Muscle of arm (tissue), 14 donors: Measurements from ENCODE around the gene IMPACT. TPM values are rescaled to one million over a fixed set of nuclear protein-coding genes. Genes with fewer than 3 reads are reported as not detected.

Experiments used
- DNase-seq: peaks from one replicate; pipeline ENCODE4 v3.0.0-alpha.2; 2013
- long read RNA-seq, 11 donors: transcript quantifications; one replicate each; lab custom pipeline, GENCODE V29; 2026
- polyA plus RNA-seq, 12 donors: library from polyadenylated mRNA; unstranded; fragments of 120-200 nt; gene quantifications; one replicate each; pipeline ENCODE4 v1.2.1, GENCODE V29; 2013; ENCODE audit not compliant: insufficient read length in 12 of 12

The IMPACT gene, protein sequence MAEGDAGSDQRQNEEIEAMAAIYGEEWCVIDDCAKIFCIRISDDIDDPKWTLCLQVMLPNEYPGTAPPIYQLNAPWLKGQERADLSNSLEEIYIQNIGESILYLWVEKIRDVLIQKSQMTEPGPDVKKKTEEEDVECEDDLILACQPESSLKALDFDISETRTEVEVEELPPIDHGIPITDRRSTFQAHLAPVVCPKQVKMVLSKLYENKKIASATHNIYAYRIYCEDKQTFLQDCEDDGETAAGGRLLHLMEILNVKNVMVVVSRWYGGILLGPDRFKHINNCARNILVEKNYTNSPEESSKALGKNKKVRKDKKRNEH
- 10 to 100 TPM in 11 of 12 donors, not detected in 1; 31.5 to 52.8 (median 43.1) TPM for polyA plus RNA-seq
- long read RNA-seq, donor 1, transcript IMPACT-201 (11 exons, 3,792 nt) = major isoform, 8 of 8 reads
- long read RNA-seq, donor 1, partial matches to known transcripts = 0 of 8 reads
- long read RNA-seq, donor 1, other reads (novel, unspliced or antisense) = 0 of 8 reads
- long read RNA-seq, donor 2, transcript IMPACT-201 (11 exons, 3,792 nt) = major isoform, 6 of 16 reads
- long read RNA-seq, donor 2, partial matches to known transcripts = 7 of 16 reads
- long read RNA-seq, donor 2, other reads (novel, unspliced or antisense) = 0 of 16 reads
- long read RNA-seq, donor 3, partial matches to known transcripts = 0 of 3 reads
- long read RNA-seq, donor 3, other reads (novel, unspliced or antisense) = 0 of 3 reads
- long read RNA-seq, donor 4, transcript IMPACT-201 (11 exons, 3,792 nt) = major isoform, 5 of 5 reads
- long read RNA-seq, donor 4, partial matches to known transcripts = 0 of 5 reads
- long read RNA-seq, donor 4, other reads (novel, unspliced or antisense) = 0 of 5 reads
- long read RNA-seq, donor 5, transcript IMPACT-201 (11 exons, 3,792 nt) = major isoform, 10 of 10 reads
- long read RNA-seq, donor 5, partial matches to known transcripts = 0 of 10 reads
- long read RNA-seq, donor 5, other reads (novel, unspliced or antisense) = 0 of 10 reads
- long read RNA-seq, donor 6, transcript IMPACT-201 (11 exons, 3,792 nt) = major isoform, 5 of 11 reads
- long read RNA-seq, donor 6, partial matches to known transcripts = 5 of 11 reads
- long read RNA-seq, donor 6, other reads (novel, unspliced or antisense) = 0 of 11 reads
- long read RNA-seq, donor 7, transcript IMPACT-201 (11 exons, 3,792 nt) = major isoform, 5 of 5 reads
- long read RNA-seq, donor 7, partial matches to known transcripts = 0 of 5 reads
- long read RNA-seq, donor 7, other reads (novel, unspliced or antisense) = 0 of 5 reads
- long read RNA-seq, donor 8, transcript IMPACT-201 (11 exons, 3,792 nt) = major isoform, 8 of 8 reads
- long read RNA-seq, donor 8, partial matches to known transcripts = 0 of 8 reads
- long read RNA-seq, donor 8, other reads (novel, unspliced or antisense) = 0 of 8 reads
- long read RNA-seq, donor 9, transcript IMPACT-201 (11 exons, 3,792 nt) = major isoform, 9 of 9 reads
- long read RNA-seq, donor 9, partial matches to known transcripts = 0 of 9 reads
- long read RNA-seq, donor 9, other reads (novel, unspliced or antisense) = 0 of 9 reads
- long read RNA-seq, donor 10, transcript IMPACT-201 (11 exons, 3,792 nt) = major isoform, 14 of 14 reads
- long read RNA-seq, donor 10, partial matches to known transcripts = 0 of 14 reads
- long read RNA-seq, donor 10, other reads (novel, unspliced or antisense) = 0 of 14 reads
- long read RNA-seq, donor 11, transcript IMPACT-201 (11 exons, 3,792 nt) = major isoform, 12 of 12 reads
- long read RNA-seq, donor 11, partial matches to known transcripts = 0 of 12 reads
- long read RNA-seq, donor 11, other reads (novel, unspliced or antisense) = 0 of 12 reads

DNA sequence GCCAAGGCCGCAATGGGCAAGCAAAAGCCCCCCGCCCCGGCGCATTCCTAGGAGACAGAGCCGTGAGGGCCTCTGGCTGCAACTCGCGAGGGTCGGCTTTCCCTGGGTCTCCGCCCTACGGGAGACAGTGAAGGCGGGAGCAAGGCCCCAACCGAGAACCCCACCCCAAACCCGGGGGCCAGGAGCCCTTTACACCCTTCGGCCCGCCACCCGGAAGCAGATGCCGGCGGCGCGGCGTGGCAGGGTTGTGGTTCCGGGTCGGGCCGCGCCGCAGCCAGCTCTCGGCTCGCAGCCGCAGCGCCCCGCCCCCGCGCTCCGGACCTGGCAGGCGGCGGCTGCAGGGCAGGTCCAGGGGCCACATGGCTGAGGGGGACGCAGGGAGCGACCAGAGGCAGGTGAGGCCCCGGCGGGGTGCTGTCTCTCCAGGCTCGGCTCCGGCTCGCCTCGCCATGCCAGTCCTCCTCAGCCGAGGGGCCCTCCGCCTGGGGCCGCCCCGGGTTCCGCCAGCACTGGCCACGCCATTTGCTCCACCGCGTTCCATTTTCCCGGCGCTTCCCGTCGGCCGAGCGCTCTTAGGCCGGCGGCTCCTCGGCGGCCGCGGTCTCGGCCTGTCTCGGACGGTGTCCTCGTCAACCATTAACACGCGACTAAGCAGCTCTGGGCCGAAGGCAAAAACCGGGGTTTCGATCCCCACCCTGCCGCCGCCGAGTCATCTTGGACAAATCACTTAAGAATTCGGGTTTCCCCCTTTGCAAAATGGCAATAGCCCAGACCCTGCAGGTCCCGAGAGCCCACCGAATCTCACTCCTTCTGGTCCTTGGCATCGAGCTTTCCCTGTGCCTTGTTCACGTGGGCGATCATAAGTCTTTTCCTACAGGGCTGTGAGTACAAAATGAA lies at the start of gene IMPACT:
Gene IMPACT, plus strand, starts transcription at position 273 of the 897 bp plus-strand sequence. Its CDS starts 87 bp downstream, at position 360.
- DNase-seq = peak; percentile 76

DNA sequence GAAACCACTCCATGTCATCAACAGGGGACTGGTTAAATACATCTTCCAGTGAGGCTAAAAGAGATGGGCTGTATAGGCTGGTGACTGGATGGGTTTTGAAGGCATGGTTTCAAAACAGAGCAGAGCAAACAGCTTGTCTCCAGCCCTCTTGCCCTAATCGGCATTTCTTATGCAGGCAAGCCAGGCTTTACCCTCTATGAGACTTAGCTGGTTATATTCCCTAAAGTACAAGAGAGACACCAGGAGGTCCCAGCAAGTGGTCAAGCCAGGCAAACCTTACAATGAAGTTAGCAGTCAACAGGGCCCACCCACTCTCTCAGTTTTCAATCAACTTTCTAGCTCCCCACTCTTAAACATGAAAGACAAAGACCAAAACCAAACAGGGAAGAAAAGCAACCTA lies 47.9 kb upstream of the IMPACT start:
- DNase-seq = no peak

DNA sequence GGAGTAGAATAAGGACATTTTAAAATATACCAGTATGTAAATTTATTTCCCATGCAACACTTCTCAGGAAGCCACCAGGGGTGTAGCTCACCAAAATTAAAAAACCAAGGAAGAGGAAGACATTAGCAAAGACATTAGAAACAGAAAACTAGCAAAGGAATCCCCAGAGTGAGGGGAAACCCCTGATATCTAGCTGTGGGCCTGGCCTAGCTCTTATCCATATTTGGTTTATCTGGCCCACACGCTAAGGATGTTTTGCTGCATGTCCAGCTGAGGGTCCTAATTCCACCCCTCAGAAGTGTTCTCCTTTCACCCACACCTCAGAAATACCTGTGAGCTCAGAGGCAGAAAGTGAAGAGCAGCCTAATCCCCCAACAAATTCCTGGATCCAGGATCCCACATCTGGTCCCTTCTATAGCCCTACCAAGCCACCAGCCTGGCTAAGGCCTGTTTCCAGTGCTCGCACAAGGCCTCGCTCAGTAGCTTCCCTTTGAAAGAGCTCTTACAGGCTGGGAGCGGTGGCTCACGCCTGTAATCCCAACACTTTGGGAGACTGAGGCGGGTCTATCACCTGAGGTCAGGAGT lies 46.2 kb upstream of the IMPACT start:
- DNase-seq = no peak

DNA sequence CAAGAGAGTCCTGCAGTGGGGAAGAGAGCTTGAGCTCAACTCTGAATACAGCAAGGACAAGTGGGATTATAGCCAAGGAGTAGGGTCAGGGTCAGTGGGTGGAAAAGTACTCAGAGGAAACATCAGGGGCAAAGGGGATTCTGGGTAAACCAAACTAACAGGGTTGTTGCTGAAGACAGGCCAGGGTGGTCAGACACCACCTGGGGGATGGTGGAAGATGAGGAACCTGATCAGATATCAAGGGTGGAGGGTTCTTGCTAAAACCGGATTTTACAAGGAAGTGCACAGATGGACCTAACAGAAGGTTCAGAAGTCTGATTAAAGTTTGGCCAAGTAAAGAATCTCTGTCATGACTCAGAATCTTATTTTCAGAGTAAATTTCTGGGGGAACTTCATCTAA lies 45.3 kb upstream of the IMPACT start:
- DNase-seq = no peak

DNA sequence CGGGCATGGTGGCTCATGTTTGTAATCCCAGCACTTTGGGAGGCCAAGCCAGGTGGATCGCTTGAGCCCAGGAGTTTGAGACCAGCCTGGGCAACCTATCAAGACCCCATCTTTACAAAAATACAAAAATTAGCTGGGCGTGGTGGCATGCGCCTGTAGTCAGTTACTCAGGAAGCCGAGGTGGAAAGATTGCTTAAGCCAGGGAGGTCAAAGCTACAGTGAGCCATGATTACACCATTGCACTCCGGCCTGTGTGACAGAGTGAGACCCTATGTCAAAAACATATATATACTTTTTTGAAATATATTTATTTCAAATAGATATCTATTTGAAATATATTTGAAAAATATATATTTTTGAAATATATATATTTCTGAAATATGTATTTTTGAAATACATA lies 39.8 kb upstream of the IMPACT start:
- no peak for DNase-seq

DNA sequence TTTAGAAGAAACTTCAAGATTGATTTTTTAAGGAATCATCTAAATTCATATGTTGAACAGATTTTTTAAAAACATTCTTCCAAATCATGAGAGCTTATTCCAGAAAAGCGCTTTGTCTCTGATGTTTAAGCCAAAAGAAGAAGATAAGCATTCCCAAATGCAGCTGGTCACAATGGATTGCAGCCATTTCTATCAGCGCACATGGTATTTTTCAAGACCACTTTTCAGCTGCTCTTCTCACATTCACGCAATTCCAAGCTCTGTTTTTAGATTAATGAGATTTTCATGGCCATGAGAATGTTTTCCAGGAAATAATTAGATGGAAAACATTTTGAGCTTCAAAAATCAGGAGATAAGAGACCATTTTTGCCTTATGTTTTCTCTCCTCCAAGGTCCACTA lies 37.5 kb upstream of the IMPACT start:
- DNase-seq = peak; percentile 51

DNA sequence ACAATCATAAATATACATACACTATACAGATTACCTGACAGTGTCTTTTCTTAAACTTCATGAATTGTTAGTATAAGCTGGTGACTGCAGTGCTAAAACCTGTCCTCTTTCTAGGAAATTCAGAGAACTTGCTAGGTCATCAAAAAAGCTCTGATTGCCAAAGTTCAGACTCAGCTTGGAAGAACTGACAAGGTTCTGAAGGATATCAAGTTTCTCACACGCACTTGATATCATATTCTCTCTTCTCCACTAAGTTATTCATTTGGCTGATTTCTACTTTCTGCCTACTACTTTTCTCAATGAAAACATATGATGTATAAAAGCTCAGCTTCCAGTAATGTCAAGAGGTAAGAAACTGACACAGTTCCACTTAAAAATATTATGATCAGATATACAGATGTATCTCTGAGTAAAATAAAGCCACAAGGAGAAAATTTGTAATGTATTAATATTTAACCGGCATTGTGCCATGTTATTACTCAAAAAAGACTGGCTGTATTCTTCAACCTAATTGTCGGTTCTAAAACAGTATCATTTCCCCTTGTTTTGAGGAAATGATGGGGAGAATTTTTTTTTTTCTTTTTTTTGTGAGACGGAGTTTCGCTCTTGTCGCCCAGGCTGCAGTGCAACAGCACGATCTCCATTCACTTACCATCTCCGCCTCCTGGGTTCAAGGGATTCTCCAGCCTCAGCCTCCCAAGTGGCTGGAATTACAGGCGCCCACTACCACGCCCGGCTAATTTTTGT lies 31.2 kb upstream of the IMPACT start:
- no peak for DNase-seq

DNA sequence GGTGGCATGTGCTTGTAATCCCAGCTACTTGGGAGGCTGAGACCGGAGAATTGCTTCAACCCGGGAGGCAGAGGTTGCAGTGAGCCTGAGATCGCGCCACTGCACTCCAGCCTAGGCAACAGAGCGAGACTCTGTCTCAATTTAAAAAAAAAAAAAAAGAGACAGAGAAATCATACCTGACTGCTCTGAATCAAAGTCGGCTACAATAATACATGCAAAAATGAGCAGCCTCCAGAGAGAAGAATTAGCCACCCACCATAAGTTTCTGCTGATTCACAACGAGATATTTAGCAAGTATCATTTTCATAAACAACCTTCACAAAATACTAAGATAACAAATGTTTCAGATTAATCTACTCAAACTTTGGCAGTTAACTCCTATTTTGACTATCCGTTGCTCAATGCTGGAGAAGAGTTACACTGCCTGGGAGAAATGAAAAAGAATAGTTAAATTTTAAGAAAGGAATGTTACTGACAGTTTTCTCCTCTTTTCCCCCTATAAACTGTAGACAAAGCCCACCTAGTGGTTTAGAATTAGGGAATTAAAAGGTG lies 30.3 kb upstream of the IMPACT start:
- DNase-seq = no peak

DNA sequence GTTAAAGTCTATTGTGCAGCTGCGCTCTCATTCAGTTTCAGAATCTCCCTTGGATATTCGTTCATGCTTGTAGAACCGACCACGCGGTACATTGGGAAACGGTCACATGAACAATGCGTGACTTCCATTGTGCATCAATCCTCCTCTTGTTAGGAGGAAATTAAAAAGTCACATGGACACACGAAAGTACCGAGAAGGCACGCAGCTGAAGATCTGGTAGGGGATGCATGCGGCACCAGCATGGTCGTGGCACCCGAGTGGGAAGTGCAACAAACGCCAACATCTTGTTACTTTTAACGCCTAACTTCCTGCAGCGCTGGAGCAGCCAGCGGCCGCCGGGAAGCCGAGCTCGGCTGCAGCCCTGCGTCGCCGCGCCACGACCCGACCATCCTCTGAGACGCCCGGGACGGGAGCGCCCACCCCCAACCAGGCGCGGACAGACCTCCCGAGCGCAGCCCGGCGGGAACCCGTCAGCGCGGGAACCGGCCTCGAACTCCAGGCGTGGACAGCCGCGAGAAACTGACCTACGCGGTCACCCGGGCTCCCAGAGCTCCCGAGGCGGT lies 29.3 kb upstream of the IMPACT start:
- DNase-seq = peak; percentile 73

DNA sequence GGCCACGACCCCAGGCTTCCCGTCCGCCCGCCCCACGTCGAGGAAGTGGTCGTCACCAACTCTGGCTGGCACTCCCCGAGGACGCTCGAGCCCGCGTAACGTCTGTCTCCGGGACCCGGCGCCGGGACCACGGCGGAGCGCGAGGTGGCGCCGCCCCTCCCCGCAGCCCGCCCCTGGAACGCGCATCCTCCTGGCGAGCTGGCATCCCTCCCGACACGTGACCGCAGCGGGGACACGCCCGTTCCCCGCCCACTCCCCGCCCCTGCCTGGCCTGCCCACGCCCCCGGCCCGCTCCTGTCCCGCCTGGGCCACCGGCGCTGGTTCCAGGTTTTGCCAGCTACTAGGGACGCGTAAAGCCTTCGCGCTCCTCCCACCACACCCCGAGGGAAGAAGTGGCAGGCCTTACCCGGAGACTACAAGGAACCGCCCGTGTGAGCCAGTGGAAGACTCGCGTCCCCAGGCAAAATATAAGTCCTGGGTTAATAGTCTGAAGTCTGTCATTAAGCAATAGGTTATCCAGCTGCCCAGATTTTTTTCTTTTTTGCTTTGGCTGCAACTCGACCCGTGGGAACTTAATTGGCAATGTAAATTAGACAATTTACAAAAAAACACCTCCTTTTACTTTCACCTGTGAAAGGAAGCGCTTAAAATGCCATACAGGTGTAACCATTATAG lies 28.6 kb upstream of the IMPACT start, which contains the start of gene OSBPL1A:
Gene OSBPL1A, minus strand, starts transcription at position 131 of the 675 bp plus-strand sequence. CDS start 20,291 bp downstream, outside the sequence.
- DNase-seq = peak; percentile 91

DNA sequence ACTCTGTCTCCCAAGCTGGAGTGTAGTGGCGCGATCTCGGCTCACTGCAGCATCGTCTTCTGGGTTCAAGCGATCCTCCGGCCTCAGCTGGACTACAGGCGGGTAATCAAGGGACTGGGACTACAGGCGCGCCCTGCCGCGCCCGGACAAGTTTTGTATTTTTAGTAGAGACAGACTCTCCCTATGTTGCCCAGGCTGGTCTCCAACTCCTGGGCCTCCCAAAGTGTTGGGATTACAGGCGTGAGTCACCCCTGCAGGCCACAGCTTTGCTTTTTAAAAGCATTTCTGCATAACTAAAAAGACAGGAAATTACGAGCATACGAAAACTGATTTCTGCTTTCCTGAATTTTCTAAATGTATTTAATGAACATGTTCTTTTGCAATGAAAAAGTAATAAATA lies 27.9 kb upstream of the IMPACT start:
- no peak for DNase-seq

DNA sequence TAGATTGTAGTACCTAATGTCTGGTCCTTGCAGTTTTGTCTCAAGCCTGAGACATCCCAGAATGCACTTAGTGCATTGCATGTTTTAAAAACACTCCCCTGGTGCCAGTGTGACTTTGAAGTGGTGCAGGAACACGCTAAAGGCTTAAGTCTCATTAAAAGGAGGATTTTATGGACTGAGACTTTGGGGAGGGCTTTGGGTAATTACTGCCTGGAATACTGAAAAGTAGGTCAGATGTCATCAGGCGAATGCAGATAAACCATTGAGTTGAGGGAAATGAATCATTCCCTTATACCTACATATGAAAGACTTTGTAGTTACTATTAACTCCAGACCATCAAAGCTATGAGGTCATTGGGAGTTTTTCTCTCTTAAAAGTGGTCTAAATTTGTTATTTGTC lies 25.9 kb upstream of the IMPACT start:
- DNase-seq = no peak

DNA sequence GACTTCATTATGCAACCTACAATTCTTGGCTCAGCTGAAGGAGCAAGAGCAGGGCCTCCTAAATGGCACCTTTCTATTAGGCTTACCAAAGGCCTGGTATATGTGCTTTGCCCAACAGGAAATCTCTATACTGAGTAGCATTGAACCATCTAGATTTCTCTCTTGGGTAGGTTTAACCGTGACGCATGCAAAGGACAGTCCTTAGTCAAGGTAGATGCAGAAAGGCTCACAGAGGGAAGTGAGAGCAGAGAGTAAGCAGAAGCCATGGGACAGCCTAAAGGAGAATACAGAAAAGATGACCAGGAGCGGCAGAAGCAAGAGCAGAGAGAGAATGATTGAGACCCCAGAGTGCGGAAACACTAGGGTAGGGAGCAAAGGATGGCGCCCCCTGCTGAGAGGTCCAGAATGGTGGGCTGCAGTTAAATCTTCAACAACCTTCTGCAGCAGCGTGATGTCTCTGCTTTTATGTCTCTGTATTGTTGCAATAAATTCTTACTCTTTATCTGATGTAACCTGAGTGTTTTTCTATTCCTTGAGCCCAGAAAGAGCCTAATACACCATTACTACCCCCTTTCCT lies 24.2 kb upstream of the IMPACT start:
- no peak for DNase-seq

DNA sequence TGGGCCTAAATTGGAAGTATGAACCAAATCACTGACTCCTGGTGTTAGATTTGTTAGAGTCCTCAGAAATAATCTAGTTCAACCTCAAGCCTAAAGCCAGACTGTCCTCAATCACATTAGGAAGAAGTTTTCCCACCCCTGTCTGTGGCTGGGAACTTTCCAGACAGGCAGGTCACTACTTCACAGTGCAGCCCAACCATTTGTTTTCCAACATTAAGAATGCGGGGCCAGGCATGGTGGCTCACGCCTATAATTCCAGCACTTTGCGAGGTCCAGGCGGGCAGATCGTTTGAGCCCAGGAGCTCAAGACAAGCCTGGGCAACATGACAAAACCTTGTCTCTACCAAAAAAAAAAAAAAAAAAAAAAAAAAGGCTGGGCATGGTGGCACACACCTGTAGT lies 23.4 kb upstream of the IMPACT start:
- DNase-seq = no peak

DNA sequence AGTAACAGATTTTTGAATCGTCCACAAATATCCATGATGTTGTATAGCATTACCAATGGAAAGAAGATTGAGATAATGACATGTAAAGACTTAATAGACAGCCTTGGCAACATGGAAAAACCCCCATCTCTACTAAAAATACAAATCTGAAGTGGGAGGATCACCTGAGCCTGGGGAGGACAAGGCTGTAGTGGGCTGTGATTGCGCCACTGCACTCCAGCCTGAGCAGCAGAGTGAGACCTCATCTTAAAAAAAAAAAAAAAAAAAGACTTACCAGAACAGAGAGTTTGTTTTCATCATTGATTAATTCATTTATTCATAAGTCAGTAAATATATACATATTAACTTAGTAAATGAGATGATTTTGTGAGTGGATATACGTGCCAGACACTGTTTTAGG lies 21.9 kb upstream of the IMPACT start:
- no peak for DNase-seq

DNA sequence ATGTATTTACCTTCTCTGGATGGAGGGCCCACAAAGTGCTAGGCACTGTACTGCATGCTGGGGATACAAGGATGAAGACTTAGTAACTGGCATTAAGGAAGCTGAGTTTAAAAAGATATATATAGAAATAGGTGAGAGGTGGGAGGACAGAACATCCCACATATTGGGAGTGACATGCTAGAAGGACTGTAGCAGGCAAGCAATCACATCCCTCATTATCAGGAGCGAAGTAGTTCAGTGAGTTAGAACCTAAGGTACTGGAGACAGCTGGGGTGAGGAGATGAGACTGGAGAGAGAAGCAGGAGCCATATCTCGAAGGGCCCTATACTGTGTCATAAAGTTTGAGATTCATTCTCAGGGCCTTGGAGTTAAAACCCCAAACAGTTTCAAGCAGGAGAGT lies 18.0 kb upstream of the IMPACT start:
- no peak for DNase-seq

DNA sequence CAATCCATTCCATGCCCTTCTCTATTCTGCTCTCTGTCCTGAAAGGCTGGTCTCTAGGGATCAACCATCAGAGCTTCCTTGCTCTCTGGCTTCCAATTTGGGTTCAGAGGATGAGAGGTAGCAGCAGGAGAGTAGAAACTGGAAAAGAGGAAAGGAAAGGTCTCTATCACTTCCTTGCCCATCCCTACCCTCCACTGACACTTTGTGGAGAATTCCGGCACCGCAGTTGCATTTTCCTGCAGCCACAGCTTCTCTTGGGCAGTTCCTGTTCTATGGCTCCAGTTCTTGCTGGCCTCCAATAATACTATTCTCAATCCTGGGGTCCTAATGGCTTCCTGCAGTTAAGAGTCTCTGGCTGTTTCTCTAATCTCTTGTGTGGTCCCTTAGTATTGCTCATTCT lies 13.3 kb upstream of the IMPACT start:
- DNase-seq = no peak
